ENCODE measurements around the gene OR14A16.

GRCh38 chr1:247824023-247824422, at the start of gene OR14A16:
- no peak for TF ChIP-seq CTCF (IDR thresholded peaks at IDR 0.05; ENCODE audit: low read length)
- TF ChIP-seq EZH2 (optimal IDR thresholded peaks at IDR 0.05; ENCODE audit: low read depth, low read length): no peak
